ENCODE results near the gene DOCK3. TPM values are rescaled to one million over a fixed set of nuclear protein-coding genes. Genes with fewer than 3 reads are reported as not detected.
"Not testable (repeated sequence)": the region's sequence is repeated elsewhere in the genome, so short reads cannot be mapped to it uniquely, and the experiment has no call there.

DOCK3 gene
- polyA plus RNA-seq, 2 of the 4 experiments (the other 2 are of a cell fraction), result 0.40 to 0.46 TPM

DNA sequence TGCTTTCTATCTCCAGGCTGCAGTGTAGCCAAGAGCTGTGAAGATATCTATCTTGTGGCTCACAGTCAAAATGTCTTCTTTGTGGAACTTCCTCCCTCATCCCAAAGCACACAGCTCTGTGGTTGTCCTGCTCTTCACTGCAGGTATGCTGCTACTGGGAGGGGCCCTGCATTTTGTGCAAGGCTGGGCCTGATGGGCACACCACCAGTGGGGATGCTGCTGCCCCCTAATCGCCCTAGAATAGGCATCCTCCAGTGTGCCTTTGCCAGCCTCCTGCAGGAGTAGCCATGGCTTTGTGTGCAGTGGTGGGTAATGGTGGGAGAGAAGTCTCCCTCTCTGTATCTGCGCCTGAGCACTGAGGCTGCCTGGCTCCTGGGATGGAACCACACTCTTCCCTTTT lies 297.3 kb downstream of the DOCK3 start:
- peaks cover 7% of the 10 kb centered on the region; the same call in 2 of the 3 replicates for H3K9me3 ChIP-seq
- H3K27ac ChIP-seq, result no peak overlapping the region
- POLR2A ChIA-PET, result no interaction called here
- no peak overlapping the region for H3K4me3 ChIP-seq
- CTCF ChIA-PET, result interaction anchor here (0.9 to 1.4 kb wide), 2 partner anchors 9 to 16 kb away, joined by 3 read pairs; no protein-coding TSS in a partner anchor
- H3K4me1 ChIP-seq, result no peaks in the 10 kb centered on the region
- DNase-seq (ENCODE audit: low read depth in 1 of 2, low spot score in 1 of 2), result no peak
- no peak for TF ChIP-seq RNF2 (IDR thresholded peaks at IDR 0.05; ENCODE audit: borderline replicate concordance, low read depth)
- no peak overlapping the region for H3K4me2 ChIP-seq
- WGBS (ENCODE audit: missing lambda C conversion rate), result 83% methylated on average over 1 of the region's 2 CpGs
- no peak for FAIRE-seq
- ATAC-seq, result no peak; a peak in 1 of 6 replicates

DNA sequence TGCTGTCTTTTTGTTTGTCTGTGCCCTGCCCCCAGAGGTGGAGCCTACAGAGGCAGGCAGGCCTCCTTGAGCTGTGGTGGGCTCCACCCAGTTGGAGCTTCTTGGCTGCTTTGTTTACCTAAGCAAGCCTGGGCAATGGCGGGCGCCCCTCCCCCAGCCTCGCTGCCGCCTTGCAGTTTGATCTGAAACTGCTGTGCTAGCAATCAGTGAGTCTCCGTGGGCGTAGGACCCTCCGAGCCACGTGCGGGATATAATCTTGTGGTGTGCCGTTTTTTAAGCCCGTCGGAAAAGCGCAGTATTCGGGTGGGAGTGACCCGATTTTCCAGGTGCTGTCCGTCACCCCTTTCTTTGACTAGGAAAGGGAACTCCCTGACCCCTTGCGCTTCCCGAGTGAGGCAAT lies 303.9 kb downstream of the DOCK3 start:
- H3K27ac ChIP-seq; H3K4me3 ChIP-seq; FAIRE-seq; CTCF ChIA-PET; DNase-seq (ENCODE audit: low read depth in 1 of 2, low spot score in 1 of 2); ATAC-seq; H3K4me1 ChIP-seq; H3K9me3 ChIP-seq; H3K4me2 ChIP-seq; POLR2A ChIA-PET: not testable (repeated sequence)
- WGBS (ENCODE audit: missing lambda C conversion rate), result 63% methylated on average over 14 of the region's 18 CpGs

DNA sequence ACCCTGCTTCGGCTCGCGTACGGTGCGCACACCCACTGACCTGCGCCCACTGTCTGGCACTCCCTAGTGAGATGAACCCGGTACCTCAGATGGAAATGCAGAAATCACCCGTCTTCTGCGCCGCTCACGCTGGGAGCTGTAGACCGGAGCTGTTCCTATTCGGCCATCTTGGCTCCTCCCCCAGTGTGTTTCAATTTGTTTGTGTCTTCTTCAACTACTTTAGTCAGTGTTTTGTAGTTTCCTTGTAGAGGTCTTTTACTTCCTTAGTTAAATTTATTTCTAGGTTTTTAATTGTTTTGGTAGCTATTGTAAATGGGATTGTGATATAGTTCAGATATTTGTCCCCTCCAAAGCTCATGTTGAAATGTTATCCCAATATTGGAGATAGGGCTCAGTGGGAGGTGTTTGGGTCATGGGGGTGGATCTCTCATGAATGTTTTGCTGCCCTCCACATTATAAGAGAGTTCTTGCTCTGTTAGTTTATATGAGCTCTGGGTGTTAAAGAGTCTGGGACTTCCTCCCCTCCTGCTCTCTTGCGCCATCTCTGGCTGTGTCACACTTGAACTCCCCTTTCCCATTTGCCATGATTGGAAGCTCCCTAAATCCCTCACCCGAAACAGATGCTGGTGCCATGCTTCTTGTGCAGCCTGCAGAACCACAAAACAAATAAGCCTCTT lies 304.4 kb downstream of the DOCK3 start:
- POLR2A ChIA-PET, result no interaction called here
- Histone ChIP-seq H3K4me2 (no peak overlapping the region), H3K4me3 (no peak overlapping the region), H3K9me3 (no peaks in the 10 kb centered on the region), H3K4me1 (no peaks in the 10 kb centered on the region), H3K27ac (no peak overlapping the region)
- DNase-seq (ENCODE audit: low read depth in 1 of 2, low spot score in 1 of 2) (no peak), ATAC-seq (no peak), FAIRE-seq (no peak)
- TF ChIP-seq JUNB (IDR thresholded peaks at IDR 0.05) (no peak), ZC3H11A (IDR thresholded peaks at IDR 0.05) (no peak), SMC3 (IDR thresholded peaks at IDR 0.05) (no peak), MAFK (IDR thresholded peaks at IDR 0.05; ENCODE audit: partially characterized antibody) (no peak), NFE2L2 (conservative IDR thresholded peaks at IDR 0.05; ENCODE audit: low read length) (no peak), ZNF302 (CRISPR knock-in tag; IDR thresholded peaks at IDR 0.05) (no peak), MAZ (IDR thresholded peaks at IDR 0.05; ENCODE audit: borderline replicate concordance, low read depth, low read length) (no peak), CEBPB (IDR thresholded peaks at IDR 0.05) (no peak), RCOR1 (IDR thresholded peaks at IDR 0.05; ENCODE audit: low read depth, low read length) (no peak), NR3C1 (IDR thresholded peaks at IDR 0.05) (no peak), RAD21 (conservative IDR thresholded peaks at IDR 0.05 in 1 of 2, IDR thresholded peaks at IDR 0.05 in 1 of 2) (no peak), EHF (CRISPR knock-in tag; IDR thresholded peaks at IDR 0.05) (no peak), GATA3 (IDR thresholded peaks at IDR 0.05; ENCODE audit: borderline replicate concordance) (no peak), HEYL (CRISPR knock-in tag; IDR thresholded peaks at IDR 0.05) (no peak), FOXS1 (CRISPR knock-in tag; IDR thresholded peaks at IDR 0.05) (no peak)
- TF ChIP-seq, protein P1, sequence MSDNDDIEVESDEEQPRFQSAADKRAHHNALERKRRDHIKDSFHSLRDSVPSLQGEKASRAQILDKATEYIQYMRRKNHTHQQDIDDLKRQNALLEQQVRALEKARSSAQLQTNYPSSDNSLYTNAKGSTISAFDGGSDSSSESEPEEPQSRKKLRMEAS (IDR thresholded peaks at IDR 0.05), result no peak
- TF ChIP-seq, protein P2, sequence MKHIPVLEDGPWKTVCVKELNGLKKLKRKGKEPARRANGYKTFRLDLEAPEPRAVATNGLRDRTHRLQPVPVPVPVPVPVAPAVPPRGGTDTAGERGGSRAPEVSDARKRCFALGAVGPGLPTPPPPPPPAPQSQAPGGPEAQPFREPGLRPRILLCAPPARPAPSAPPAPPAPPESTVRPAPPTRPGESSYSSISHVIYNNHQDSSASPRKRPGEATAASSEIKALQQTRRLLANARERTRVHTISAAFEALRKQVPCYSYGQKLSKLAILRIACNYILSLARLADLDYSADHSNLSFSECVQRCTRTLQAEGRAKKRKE (CRISPR knock-in tag; IDR thresholded peaks at IDR 0.05; ENCODE audit: low read depth), result no peak
- CTCF ChIA-PET, result no interaction called here
- WGBS (ENCODE audit: missing lambda C conversion rate), result 73% methylated on average over 14 of the region's 15 CpGs

DNA sequence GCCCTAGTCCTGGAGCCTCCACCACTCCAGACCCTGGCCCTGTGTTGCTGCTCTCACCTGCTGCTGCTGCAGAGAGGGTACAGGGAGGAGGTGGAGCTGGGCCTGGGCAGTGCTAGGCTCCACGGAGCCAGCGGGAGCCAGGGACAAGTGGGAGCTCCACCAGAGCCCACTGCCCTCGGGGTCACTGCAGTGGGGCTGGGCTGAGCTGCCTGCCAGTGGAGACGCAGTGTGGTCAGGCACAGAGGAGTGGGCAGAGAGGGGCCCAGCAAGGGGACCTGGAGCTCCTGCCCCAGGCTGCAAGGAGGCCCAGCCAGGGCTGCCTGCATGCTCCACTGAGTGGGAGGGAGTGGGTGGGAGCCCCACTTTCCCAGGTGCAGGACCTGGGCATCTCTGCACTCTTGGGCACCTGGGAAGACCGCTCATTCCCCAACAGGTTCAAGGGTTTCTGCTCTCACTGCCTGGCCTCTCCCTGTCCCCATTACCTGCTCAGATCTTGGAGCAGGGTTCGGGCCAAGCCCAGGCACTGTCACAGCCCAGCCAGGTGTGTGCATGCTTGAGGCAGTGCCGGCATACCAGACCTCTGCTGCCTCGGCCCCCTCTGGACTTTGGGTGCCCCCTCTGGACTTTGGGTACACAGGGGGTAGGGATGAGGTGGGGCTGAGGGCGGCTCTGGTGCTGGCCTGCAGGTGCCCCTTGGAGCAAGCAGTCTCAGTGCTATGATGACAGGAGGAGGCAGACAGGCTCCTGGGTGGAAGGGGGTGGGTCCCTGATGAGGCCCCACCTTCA lies 308.0 kb downstream of the DOCK3 start:
- Histone ChIP-seq H3K4me2 (no peak overlapping the region), H3K4me3 (no peak overlapping the region), H3K9me3 (no peaks in the 10 kb centered on the region), H3K4me1 (no peaks in the 10 kb centered on the region), H3K27ac (no peak overlapping the region)
- POLR2A ChIA-PET, result no interaction called here
- no peak for DNase-seq (ENCODE audit: low read depth in 1 of 2, low spot score in 1 of 2)
- no peak for ATAC-seq
- TF ChIP-seq CEBPB (IDR thresholded peaks at IDR 0.05), result no peak
- TF ChIP-seq, protein P3, sequence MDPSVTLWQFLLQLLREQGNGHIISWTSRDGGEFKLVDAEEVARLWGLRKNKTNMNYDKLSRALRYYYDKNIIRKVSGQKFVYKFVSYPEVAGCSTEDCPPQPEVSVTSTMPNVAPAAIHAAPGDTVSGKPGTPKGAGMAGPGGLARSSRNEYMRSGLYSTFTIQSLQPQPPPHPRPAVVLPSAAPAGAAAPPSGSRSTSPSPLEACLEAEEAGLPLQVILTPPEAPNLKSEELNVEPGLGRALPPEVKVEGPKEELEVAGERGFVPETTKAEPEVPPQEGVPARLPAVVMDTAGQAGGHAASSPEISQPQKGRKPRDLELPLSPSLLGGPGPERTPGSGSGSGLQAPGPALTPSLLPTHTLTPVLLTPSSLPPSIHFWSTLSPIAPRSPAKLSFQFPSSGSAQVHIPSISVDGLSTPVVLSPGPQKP (IDR thresholded peaks at IDR 0.05; ENCODE audit: low read depth, low read length), result no peak
- TF ChIP-seq ESRRA (IDR thresholded peaks at IDR 0.05; ENCODE audit: borderline replicate concordance, low read length), result no peak
- WGBS (ENCODE audit: missing lambda C conversion rate), result 0% methylated on average over 1 of the region's 9 CpGs
- no peak for FAIRE-seq
- CTCF ChIA-PET, result no interaction called here

Measured in A549 (cell line).